ENCODE results near the gene CRYZL1. TPM values are rescaled to one million over a fixed set of nuclear protein-coding genes. Genes with fewer than 3 reads are reported as not detected.
"Not testable (repeated sequence)": the region's sequence is repeated elsewhere in the genome, so short reads cannot be mapped to it uniquely, and the experiment has no call there.

The CRYZL1 gene
- total and polyA plus RNA-seq, 2 of the 8 experiments (the other 6 are each of a cell fraction or from before 2014, with no cell fraction given): 15.6 to 15.8 TPM

- WGBS, 2 experiments (ENCODE audit: extremely low coverage in 1 of 2, insufficient coverage in 1 of 2, insufficient read length in 1 of 2, insufficient replicate concordance in 2 of 2, low coverage in 1 of 2, low lambda C conversion rate in 2 of 2, missing lambda C conversion rate in 1 of 2): 90% methylated on average over 5 of the region's 5 CpGs; no CpG with 5 or more reads in 1 of the 2 experiments
- H2BK120ac ChIP-seq (replicated peaks; ENCODE audit: low read depth, low read length); DNase-seq (ENCODE audit: low read depth in 1 of 2, low spot score in 2 of 2); H2BK15ac ChIP-seq (ENCODE audit: low read length); CTCF ChIA-PET (ENCODE audit: partially characterized antibody); H3K27ac ChIP-seq (ENCODE audit: low read depth, low read length); H2AK5ac ChIP-seq (ENCODE audit: low read depth, low read length); H3K36me3 ChIP-seq (ENCODE audit: control insufficient read depth in 2 of 4, insufficient read depth in 4 of 4, low read length in 3 of 4); H2BK5ac ChIP-seq (ENCODE audit: low read depth, low read length); H3K27me3 ChIP-seq (replicated peaks in 1 of 4; ENCODE audit: control insufficient read depth in 3 of 4, extremely low read depth in 1 of 4, insufficient read depth in 3 of 4, low read length in 3 of 4); H3K18ac ChIP-seq (ENCODE audit: extremely low read depth, low read length); H4K8ac ChIP-seq (ENCODE audit: extremely low read depth, insufficient read depth, low read length); H4K91ac ChIP-seq (replicated peaks; ENCODE audit: insufficient read length, low read length); H3K4me3 ChIP-seq (ENCODE audit: extremely low read depth in 1 of 4, insufficient read depth in 2 of 4, low read depth in 3 of 4, low read length in 4 of 4); H3K23ac ChIP-seq (ENCODE audit: insufficient read length); H3K23me2 ChIP-seq (ENCODE audit: low read depth, low read length); H4K20me1 ChIP-seq (replicated peaks in 1 of 2; ENCODE audit: control insufficient read depth in 1 of 2, insufficient read depth in 2 of 2, low read length in 2 of 2); H3K9me3 ChIP-seq (ENCODE audit: insufficient read depth in 2 of 2, low read depth in 1 of 2, low read length in 1 of 2); H3K4me2 ChIP-seq (ENCODE audit: insufficient read depth in 1 of 2, low read depth in 2 of 2, low read length in 2 of 2); H2BK20ac ChIP-seq (ENCODE audit: low read length); H3K14ac ChIP-seq (ENCODE audit: insufficient read length); POLR2A ChIA-PET (ENCODE audit: partially characterized antibody); H3K56ac ChIP-seq (replicated peaks; ENCODE audit: insufficient read length, low read depth, low read length); H4K5ac ChIP-seq (ENCODE audit: insufficient read length, low read depth, low read length); H3K4ac ChIP-seq (replicated peaks; ENCODE audit: insufficient read length, low read depth, low read length); FAIRE-seq; H2AFZ ChIP-seq (ENCODE audit: low read length); H3K79me1 ChIP-seq (ENCODE audit: low read depth, low read length); H3K9ac ChIP-seq (replicated peaks in 1 of 4; ENCODE audit: extremely low read depth in 1 of 4, low read depth in 3 of 4, low read length in 3 of 4); H3K4me1 ChIP-seq (replicated peaks in 1 of 4; ENCODE audit: control insufficient read depth in 3 of 4, insufficient read depth in 4 of 4, low read length in 3 of 4); H2BK12ac ChIP-seq (ENCODE audit: low read depth, low read length): not testable (repeated sequence)
- H3K79me2 ChIP-seq (ENCODE audit: control insufficient read depth in 1 of 2, insufficient read depth in 2 of 2, low read length in 2 of 2): peaks cover 7 to 96% of the 10 kb centered on the region in 2 experiments; a peak in 3 of 4 replicates
These were observed 35.1 kb upstream of the CRYZL1 start for GRCh38 chr21:33676666-33677065.

Measured in H1 (cell line).